Dermis blood vessel endothelial cell (primary cell): ENCODE measurements around the gene CMTR1. TPM values are rescaled to one million over a fixed set of nuclear protein-coding genes. Genes with fewer than 3 reads are reported as not detected.
A peak's percentile ranks its signal among the peaks of the same experiment; 100 is the strongest.

Experiments
- DNase-seq: peaks from one replicate; pipeline ENCODE4 v3.0.0; 2010
- total RNA-seq: library from RNA; depleted of rRNA; stranded (reverse); fragments of >200 nt; gene quantifications from 2 replicates; pipeline ENCODE4 v1.2.3, GENCODE V29; 2014

Gene CMTR1
- total RNA-seq, 1 donor from 2014 or later: 41.0 TPM

GRCh38 chr6:37514321-37514771, 81.3 kb downstream of the CMTR1 start:
- no peak for DNase-seq

GRCh38 chr6:37514837-37515236, 81.8 kb downstream of the CMTR1 start:
- DNase-seq: no peak

- no peak for DNase-seq
Measured at GRCh38 chr6:37515712-37516075, 82.7 kb downstream of the CMTR1 start.

GRCh38 chr6:37516076-37516919, 83.3 kb downstream of the CMTR1 start:
- peak; percentile 21 for DNase-seq

- no peak for DNase-seq
Measured at GRCh38 chr6:37516920-37517405, 83.9 kb downstream of the CMTR1 start.

GRCh38 chr6:37517411-37517812, 84.4 kb downstream of the CMTR1 start:
- DNase-seq: no peak

GRCh38 chr6:37518116-37518515, 85.1 kb downstream of the CMTR1 start:
- no peak for DNase-seq

- DNase-seq: no peak
Measured at GRCh38 chr6:37519461-37519860, 86.4 kb downstream of the CMTR1 start.

- DNase-seq: no peak
Measured at GRCh38 chr6:37520926-37521325, 87.9 kb downstream of the CMTR1 start.

GRCh38 chr6:37521674-37522073, 88.7 kb downstream of the CMTR1 start:
- no peak for DNase-seq

- no peak for DNase-seq
Measured at GRCh38 chr6:37522836-37523235, 89.8 kb downstream of the CMTR1 start.

- DNase-seq: no peak
Measured at GRCh38 chr6:37523412-37523811, 90.4 kb downstream of the CMTR1 start.

GRCh38 chr6:37524025-37524969, 91.3 kb downstream of the CMTR1 start:
- peak; percentile 52 for DNase-seq

GRCh38 chr6:37524970-37525318, 91.9 kb downstream of the CMTR1 start:
- no peak for DNase-seq

- DNase-seq: peak; percentile 47
Measured at GRCh38 chr6:37525460-37526357, 92.7 kb downstream of the CMTR1 start.

GRCh38 chr6:37528541-37528940, 95.5 kb downstream of the CMTR1 start:
- DNase-seq: no peak

GRCh38 chr6:37530297-37530696, 97.3 kb downstream of the CMTR1 start:
- no peak for DNase-seq

- no peak for DNase-seq
Measured at GRCh38 chr6:37531026-37531425, 98.0 kb downstream of the CMTR1 start.
